RWPE2 (cell line): ENCODE data around the gene MYO18B.

Source experiments
- ATAC-seq: fragments of 200-7000 bp; cut with Tn5 transposase; 3 replicates; pipeline ENCODE4 v1.9.1; 2021; ENCODE audit warnings: low read depth
- DNase-seq: peaks from one replicate; pipeline ENCODE4 v3.0.0-alpha.2; 2020; ENCODE audit warnings: low spot score
- H3K27ac ChIP-seq: fragments of 450-650 bp; 2 replicates; pipeline ENCODE4 v1.5.1; 2017; ENCODE audit warnings: mild to moderate bottlenecking; ENCODE audit not compliant: poor library complexity, severe bottlenecking
- H3K27me3 ChIP-seq: fragments of 250-450 bp; sonication (Bioruptor Pico); 2 replicates; pipeline ENCODE4 v1.5.1; 2021; ENCODE audit warnings: mild to moderate bottlenecking, moderate library complexity; ENCODE audit not compliant: insufficient read depth, poor library complexity, severe bottlenecking
- H3K36me3 ChIP-seq: fragments of 250-450 bp; sonication (Bioruptor Pico); 2 replicates; pipeline ENCODE4 v1.5.1; 2020; ENCODE audit warnings: low read depth, mild to moderate bottlenecking, moderate library complexity
- H3K4me1 ChIP-seq: fragments of 250-450 bp; sonication (Bioruptor Pico); 2 replicates; pipeline ENCODE4 v1.5.1; 2021; ENCODE audit warnings: mild to moderate bottlenecking, moderate library complexity; ENCODE audit not compliant: insufficient read depth, poor library complexity, severe bottlenecking
- H3K4me3 ChIP-seq: fragments of 250-450 bp; sonication (Bioruptor Pico); 2 replicates; pipeline ENCODE4 v1.5.1; 2021; ENCODE audit warnings: mild to moderate bottlenecking, moderate library complexity; ENCODE audit not compliant: severe bottlenecking
- H3K9me3 ChIP-seq: fragments of 250-450 bp; sonication (Bioruptor Pico); 2 replicates; pipeline ENCODE4 v1.5.1; 2021; ENCODE audit warnings: mild to moderate bottlenecking, moderate library complexity; ENCODE audit not compliant: severe bottlenecking
- TF ChIP-seq, protein P1 (sequence below): fragments of 450-650 bp; IDR thresholded peaks from one replicate; pipeline ENCODE4 v1.5.1; 2017; ENCODE audit warnings: mild to moderate bottlenecking, moderate library complexity; ENCODE audit not compliant: poor library complexity, severe bottlenecking

The MYO18B gene

DNA sequence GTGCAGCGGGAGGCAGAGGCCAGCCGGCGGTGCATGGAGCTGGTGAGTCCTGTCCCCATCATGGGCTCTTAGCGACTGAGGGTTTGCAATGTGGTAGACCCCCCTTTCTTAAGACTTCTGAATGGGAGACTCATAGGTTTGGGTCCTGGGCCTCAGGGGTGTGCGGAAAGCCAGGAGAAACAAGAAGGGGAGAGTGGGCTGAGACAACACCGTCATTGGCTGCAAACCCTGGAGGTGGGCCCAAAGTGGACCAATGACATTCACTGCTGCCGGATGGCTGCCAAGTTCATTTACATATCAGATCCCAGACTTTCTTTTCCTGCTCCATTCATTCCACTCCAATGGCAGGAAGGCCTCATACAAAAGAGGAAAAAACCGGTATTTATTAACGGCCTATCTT is 213.3 kb downstream of the MYO18B start:
- Histone ChIP-seq H3K36me3 (no peaks in the 10 kb centered on the region), H3K9me3 (no peaks in the 10 kb centered on the region), H3K27me3 (no peaks in the 10 kb centered on the region), H3K4me3 (no peak overlapping the region), H3K27ac (no peak overlapping the region), H3K4me1 (no peaks in the 10 kb centered on the region)
- ATAC-seq, result no peak
- TF ChIP-seq, protein P1, sequence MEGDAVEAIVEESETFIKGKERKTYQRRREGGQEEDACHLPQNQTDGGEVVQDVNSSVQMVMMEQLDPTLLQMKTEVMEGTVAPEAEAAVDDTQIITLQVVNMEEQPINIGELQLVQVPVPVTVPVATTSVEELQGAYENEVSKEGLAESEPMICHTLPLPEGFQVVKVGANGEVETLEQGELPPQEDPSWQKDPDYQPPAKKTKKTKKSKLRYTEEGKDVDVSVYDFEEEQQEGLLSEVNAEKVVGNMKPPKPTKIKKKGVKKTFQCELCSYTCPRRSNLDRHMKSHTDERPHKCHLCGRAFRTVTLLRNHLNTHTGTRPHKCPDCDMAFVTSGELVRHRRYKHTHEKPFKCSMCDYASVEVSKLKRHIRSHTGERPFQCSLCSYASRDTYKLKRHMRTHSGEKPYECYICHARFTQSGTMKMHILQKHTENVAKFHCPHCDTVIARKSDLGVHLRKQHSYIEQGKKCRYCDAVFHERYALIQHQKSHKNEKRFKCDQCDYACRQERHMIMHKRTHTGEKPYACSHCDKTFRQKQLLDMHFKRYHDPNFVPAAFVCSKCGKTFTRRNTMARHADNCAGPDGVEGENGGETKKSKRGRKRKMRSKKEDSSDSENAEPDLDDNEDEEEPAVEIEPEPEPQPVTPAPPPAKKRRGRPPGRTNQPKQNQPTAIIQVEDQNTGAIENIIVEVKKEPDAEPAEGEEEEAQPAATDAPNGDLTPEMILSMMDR, result no peak
- DNase-seq, result no peak

- no peaks in the 10 kb centered on the region for H3K9me3 ChIP-seq
- no peaks in the 10 kb centered on the region for H3K36me3 ChIP-seq
- H3K4me3 ChIP-seq, result no peak overlapping the region
- TF ChIP-seq, protein P1, result no peak
- ATAC-seq (no peak), DNase-seq (no peak)
- H3K27ac ChIP-seq, result no peak overlapping the region
- H3K4me1 ChIP-seq, result no peaks in the 10 kb centered on the region
- no peaks in the 10 kb centered on the region for H3K27me3 ChIP-seq
Observed at GRCh38 chr22:25956801-25957200, 214.8 kb downstream of the MYO18B start.

DNA sequence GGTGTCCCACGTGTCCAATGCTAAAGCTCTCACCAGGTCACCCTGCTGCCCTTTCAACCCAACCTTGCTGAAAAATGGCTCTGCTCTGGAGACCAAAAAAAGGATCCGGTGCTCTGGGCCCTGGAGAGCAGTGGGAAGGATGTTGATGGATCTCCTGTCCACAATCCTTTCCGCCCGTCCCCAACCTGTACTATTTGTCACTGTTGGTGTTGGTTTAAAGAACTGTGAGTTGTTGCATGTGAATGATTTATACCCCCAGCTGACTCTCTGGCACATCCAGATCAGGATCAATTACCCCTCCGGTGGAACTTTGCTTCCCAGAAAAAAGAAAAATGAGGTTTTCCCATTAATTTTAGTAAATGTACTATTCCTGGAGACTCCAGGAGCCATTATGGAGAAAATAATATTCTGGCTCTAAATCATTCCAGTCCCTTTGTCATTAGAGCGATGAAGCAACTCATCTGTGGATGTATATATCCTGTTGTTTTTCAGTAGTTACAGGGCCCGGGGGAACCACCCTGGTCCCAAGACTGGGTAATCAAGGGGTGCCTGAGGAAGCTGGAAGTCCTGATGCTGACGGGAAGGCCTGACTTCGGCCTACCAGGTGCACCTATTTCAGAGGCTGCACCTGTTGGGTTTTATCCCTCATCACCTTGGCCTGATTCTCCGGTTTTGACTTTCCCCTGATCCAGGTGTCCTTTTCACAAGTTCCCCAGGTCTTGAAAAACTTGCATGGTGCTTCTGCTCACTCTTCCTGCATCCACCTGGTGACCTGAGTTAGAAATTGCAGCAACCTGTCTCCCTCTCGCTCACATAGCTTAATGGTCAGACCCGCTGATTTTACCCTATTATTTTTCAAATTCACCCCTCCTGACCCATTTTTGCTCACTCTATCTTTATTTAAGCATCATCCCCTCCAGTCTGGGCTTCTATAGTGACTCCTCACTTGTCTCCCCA is 218.1 kb downstream of the MYO18B start:
- DNase-seq, result no peak
- no peaks in the 10 kb centered on the region for H3K36me3 ChIP-seq
- no peak overlapping the region for H3K27ac ChIP-seq
- H3K9me3 ChIP-seq, result no peaks in the 10 kb centered on the region
- ATAC-seq, result no peak
- TF ChIP-seq, protein P1, result no peak
- no peak overlapping the region for H3K4me3 ChIP-seq
- H3K27me3 ChIP-seq, result peaks cover 9% of the 10 kb centered on the region
- H3K4me1 ChIP-seq, result no peaks in the 10 kb centered on the region

DNA sequence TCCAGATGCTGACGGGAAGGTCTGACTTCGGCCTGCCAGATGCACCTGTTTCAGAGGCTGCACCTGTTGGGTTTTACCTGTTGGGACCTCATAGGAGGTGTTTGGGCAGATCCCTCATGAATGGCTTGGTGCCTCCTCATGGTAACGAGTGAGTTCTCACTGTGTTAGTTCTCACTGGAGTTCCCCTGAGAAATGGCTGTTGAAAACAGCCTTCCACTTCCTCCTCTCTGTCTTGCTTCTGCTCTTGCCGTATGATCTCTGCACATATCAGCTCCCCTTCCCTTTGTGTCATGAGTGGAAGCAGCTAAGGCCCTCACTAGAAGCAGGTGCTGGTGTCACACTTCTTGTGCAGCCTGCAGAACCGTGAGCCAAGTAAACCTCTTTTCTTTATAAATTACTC is 219.7 kb downstream of the MYO18B start:
- H3K27me3 ChIP-seq, result peaks cover 10% of the 10 kb centered on the region
- TF ChIP-seq, protein P1, result no peak
- no peaks in the 10 kb centered on the region for H3K4me1 ChIP-seq
- H3K9me3 ChIP-seq, result no peaks in the 10 kb centered on the region
- no peak overlapping the region for H3K27ac ChIP-seq
- ATAC-seq (no peak), DNase-seq (no peak)
- no peak overlapping the region for H3K4me3 ChIP-seq
- H3K36me3 ChIP-seq, result no peaks in the 10 kb centered on the region

GRCh38 chr22:25962711-25963110 is 220.7 kb downstream of the MYO18B start:
- H3K27me3 ChIP-seq, result peaks cover 18% of the 10 kb centered on the region

More at GRCh38 chr22:25962711-25963110, 220.7 kb downstream of the MYO18B start:
- DNase-seq, result no peak
- H3K9me3 ChIP-seq, result no peaks in the 10 kb centered on the region
- no peak for ATAC-seq
- H3K27ac ChIP-seq, result no peak overlapping the region
- H3K36me3 ChIP-seq, result no peaks in the 10 kb centered on the region
- H3K4me1 ChIP-seq, result no peaks in the 10 kb centered on the region
- TF ChIP-seq, protein P1, result no peak
- H3K4me3 ChIP-seq, result no peak overlapping the region
